ENCODE measurements around the gene FECH.

- TF ChIP-seq ESRRA (IDR thresholded peaks at IDR 0.05; ENCODE audit: borderline replicate concordance, low read length), result no peak
- TF ChIP-seq MAFK (IDR thresholded peaks at IDR 0.05; ENCODE audit: partially characterized antibody), result no peak
- no peak for TF ChIP-seq ELK1 (IDR thresholded peaks at IDR 0.05; ENCODE audit: low read depth, low read length)
These were observed 42.9 kb downstream of the FECH start for GRCh38 chr18:57543560-57543959.

Measured in A549 (cell line).